HFFc6 (cell line): ENCODE data around the gene VWF. TPM values are rescaled to one million over a fixed set of nuclear protein-coding genes. Genes with fewer than 3 reads are reported as not detected.

Source experiments
- DNase-seq: peaks from one replicate; pipeline ENCODE4 v3.0.0-alpha.2; 2018
- H3K27ac Mint-ChIP-seq: 2 replicates; pipeline ENCODE4 v1.8.0; 2020; ENCODE audit warnings: mild to moderate bottlenecking, mixed read lengths
- H3K27me3 Mint-ChIP-seq: 2 replicates; pipeline ENCODE4 v1.8.0; 2021; ENCODE audit warnings: mild to moderate bottlenecking, moderate library complexity, mixed read lengths; ENCODE audit not compliant: insufficient read depth
- H3K36me3 Mint-ChIP-seq: 2 replicates; pipeline ENCODE4 v1.8.0; 2021; ENCODE audit warnings: low read depth, mixed read lengths
- H3K4me1 Mint-ChIP-seq: 2 replicates; pipeline ENCODE4 v1.8.0; 2020; ENCODE audit warnings: low read depth, mixed read lengths
- H3K4me3 Mint-ChIP-seq: 2 replicates; pipeline ENCODE4 v1.8.0; 2020; ENCODE audit warnings: mild to moderate bottlenecking, moderate library complexity, mixed read lengths
- H3K9me3 Mint-ChIP-seq: 2 replicates; pipeline ENCODE4 v1.8.0; 2020; ENCODE audit warnings: mild to moderate bottlenecking, mixed read lengths
- CTCF ChIP-seq: fragments of 200-600 bp; sonication (generic); IDR thresholded peaks from 2 replicates; pipeline ENCODE4 v1.5.0; 2021; ENCODE audit warnings: antibody characterized with exemption, mild to moderate bottlenecking
- total RNA-seq, 6 experiments: library from RNA; stranded (reverse); fragmentation: NEBNext Ultra II Directional; extraction: Animal tissue kit (Norgen Biotek cat#: 25700); gene quantifications; 2 replicates in 1 of 6; 3 replicates in 5 of 6; pipeline ENCODE4 v1.2.3, GENCODE V29; 2021

Gene VWF
- total RNA-seq, 6 experiments from 2014 or later = 0.02 to 0.25 (median 0.10) TPM

- H3K27me3 Mint-ChIP-seq = peaks cover 7% of the 10 kb centered on the region
- DNase-seq = no peak
- no peak for TF ChIP-seq CTCF
- no peak overlapping the region for H3K4me3 Mint-ChIP-seq
- no peaks in the 10 kb centered on the region for H3K9me3 Mint-ChIP-seq
- H3K4me1 Mint-ChIP-seq = peaks cover 41% of the 10 kb centered on the region
- H3K27ac Mint-ChIP-seq = no peak overlapping the region
- no peaks in the 10 kb centered on the region for H3K36me3 Mint-ChIP-seq
Observed at GRCh38 chr12:6065131-6065862, 59.2 kb downstream of the VWF start.

- Mint-ChIP-seq H3K4me3 (no peak overlapping the region), H3K9me3 (no peaks in the 10 kb centered on the region), H3K27ac (peak overlapping the region; percentile 18; the same call in 1 of the 2 replicates), H3K4me1 (peaks cover 20% of the 10 kb centered on the region), H3K36me3 (no peaks in the 10 kb centered on the region), H3K27me3 (peaks cover 5% of the 10 kb centered on the region)
- no peak for DNase-seq
- peak; percentile 92 for TF ChIP-seq CTCF
Observed at GRCh38 chr12:6062757-6063735, 61.4 kb downstream of the VWF start.

- DNase-seq = no peak
- H3K4me3 Mint-ChIP-seq = no peak overlapping the region
- no peaks in the 10 kb centered on the region for H3K36me3 Mint-ChIP-seq
- H3K9me3 Mint-ChIP-seq = no peaks in the 10 kb centered on the region
- H3K27me3 Mint-ChIP-seq = peaks cover 5% of the 10 kb centered on the region
- no peak for TF ChIP-seq CTCF
- H3K4me1 Mint-ChIP-seq = peaks cover 19% of the 10 kb centered on the region; the same call in 1 of the 2 replicates
- H3K27ac Mint-ChIP-seq = no peak overlapping the region
Observed at GRCh38 chr12:6062395-6062756, 62.1 kb downstream of the VWF start.

GRCh38 chr12:6061660-6062059 is 62.8 kb downstream of the VWF start:
- no peak overlapping the region for H3K4me3 Mint-ChIP-seq
- H3K9me3 Mint-ChIP-seq = no peaks in the 10 kb centered on the region
- DNase-seq = peak; percentile 25
- TF ChIP-seq CTCF = no peak
- H3K27me3 Mint-ChIP-seq = peaks cover 5% of the 10 kb centered on the region
- H3K27ac Mint-ChIP-seq = no peak overlapping the region
- peaks cover 19% of the 10 kb centered on the region; the same call in 1 of the 2 replicates for H3K4me1 Mint-ChIP-seq
- H3K36me3 Mint-ChIP-seq = no peaks in the 10 kb centered on the region

- DNase-seq = no peak
- no peak for TF ChIP-seq CTCF
- Mint-ChIP-seq H3K27me3 (peaks cover 6% of the 10 kb centered on the region), H3K27ac (no peak overlapping the region), H3K4me3 (no peak overlapping the region), H3K4me1 (peaks cover 19% of the 10 kb centered on the region; the same call in 1 of the 2 replicates), H3K9me3 (no peaks in the 10 kb centered on the region), H3K36me3 (no peaks in the 10 kb centered on the region)
Observed at GRCh38 chr12:6059860-6060565, 64.5 kb downstream of the VWF start.
